ENCODE results near the gene SOBP. TPM values are rescaled to one million over a fixed set of nuclear protein-coding genes. Genes with fewer than 3 reads are reported as not detected.

The SOBP gene
- total RNA-seq, 2 experiments from 2014 or later = 0.05 to 0.17 TPM

GRCh38 chr6:107576852-107577251, 86.9 kb downstream of the SOBP start:
- peaks cover 40% of the 10 kb centered on the region for H3K27me3 Mint-ChIP-seq
- Histone ChIP-seq H3K36me3 (ENCODE audit: insufficient read depth, low read length) (no peaks in the 10 kb centered on the region), H3K27ac (ENCODE audit: low read depth in 1 of 2, low read length in 2 of 2) (no peak overlapping the region), H3K4me1 (ENCODE audit: insufficient read depth, low read length) (no peaks in the 10 kb centered on the region), H3K9me3 (ENCODE audit: control insufficient read depth in 1 of 2, insufficient read depth in 1 of 2, low read length in 2 of 2) (no peaks in the 10 kb centered on the region), H3K27me3 (ENCODE audit: control insufficient read depth in 1 of 2, insufficient read depth in 2 of 2, low read length in 2 of 2) (peaks cover 2 to 8% of the 10 kb centered on the region in 2 experiments), H3K4me3 (ENCODE audit: low read length) (no peak overlapping the region)
- ChIA-PET POLR2A (no interaction called here), CTCF (no interaction called here)
- H3K36me3 Mint-ChIP-seq (ENCODE audit: low read depth) = no peaks in the 10 kb centered on the region
- H3K9me3 Mint-ChIP-seq = no peaks in the 10 kb centered on the region
- DNase-seq = no peak
- intact Hi-C loops (cut with DNase I, micrococcal nuclease) = no loop called here
- no peaks in the 10 kb centered on the region for H3K4me1 Mint-ChIP-seq (ENCODE audit: low read depth)
- ATAC-seq (ENCODE audit: poor library complexity) = no peak
- no peak overlapping the region for H3K27ac Mint-ChIP-seq
- H3K4me3 Mint-ChIP-seq = no peak overlapping the region
- no peak for TF ChIP-seq CTCF (IDR thresholded peaks at IDR 0.05)

- H3K9me3 ChIP-seq (ENCODE audit: control insufficient read depth in 1 of 2, insufficient read depth in 1 of 2, low read length in 2 of 2) = no peaks in the 10 kb centered on the region
- H3K27ac ChIP-seq (ENCODE audit: low read depth in 1 of 2, low read length in 2 of 2) = no peak overlapping the region
- H3K4me1 ChIP-seq (ENCODE audit: insufficient read depth, low read length) = no peaks in the 10 kb centered on the region
- TF ChIP-seq CTCF (IDR thresholded peaks at IDR 0.05) = no peak
- Mint-ChIP-seq H3K9me3 (no peaks in the 10 kb centered on the region), H3K27ac (no peak overlapping the region), H3K4me3 (no peak overlapping the region), H3K36me3 (ENCODE audit: low read depth) (no peaks in the 10 kb centered on the region), H3K4me1 (ENCODE audit: low read depth) (no peaks in the 10 kb centered on the region), H3K27me3 (peaks cover 49% of the 10 kb centered on the region)
- peaks cover 5 to 8% of the 10 kb centered on the region in 2 experiments for H3K27me3 ChIP-seq (ENCODE audit: control insufficient read depth in 1 of 2, insufficient read depth in 2 of 2, low read length in 2 of 2)
- no peak overlapping the region for H3K4me3 ChIP-seq (ENCODE audit: low read length)
- no peak for DNase-seq
- no peaks in the 10 kb centered on the region for H3K36me3 ChIP-seq (ENCODE audit: insufficient read depth, low read length)
- ChIA-PET CTCF (no interaction called here), POLR2A (no interaction called here)
- no peak for ATAC-seq (ENCODE audit: poor library complexity)
- intact Hi-C loops (cut with DNase I, micrococcal nuclease) = no loop called here
Measured at GRCh38 chr6:107578642-107579341, 88.9 kb downstream of the SOBP start.

- Histone ChIP-seq H3K9me3 (ENCODE audit: control insufficient read depth in 1 of 2, insufficient read depth in 1 of 2, low read length in 2 of 2) (no peaks in the 10 kb centered on the region), H3K4me1 (ENCODE audit: insufficient read depth, low read length) (no peaks in the 10 kb centered on the region), H3K27me3 (ENCODE audit: control insufficient read depth in 1 of 2, insufficient read depth in 2 of 2, low read length in 2 of 2) (peaks cover 5 to 8% of the 10 kb centered on the region in 2 experiments), H3K4me3 (ENCODE audit: low read length) (no peak overlapping the region), H3K36me3 (ENCODE audit: insufficient read depth, low read length) (no peaks in the 10 kb centered on the region), H3K27ac (ENCODE audit: low read depth in 1 of 2, low read length in 2 of 2) (no peak overlapping the region)
- no peak overlapping the region for H3K27ac Mint-ChIP-seq
- no peak overlapping the region for H3K4me3 Mint-ChIP-seq
- DNase-seq (no peak), ATAC-seq (ENCODE audit: poor library complexity) (no peak)
- no peaks in the 10 kb centered on the region for H3K36me3 Mint-ChIP-seq (ENCODE audit: low read depth)
- CTCF ChIA-PET = no interaction called here
- H3K9me3 Mint-ChIP-seq = no peaks in the 10 kb centered on the region
- POLR2A ChIA-PET = no interaction called here
- intact Hi-C loops (cut with DNase I, micrococcal nuclease) = no loop called here
- no peaks in the 10 kb centered on the region for H3K4me1 Mint-ChIP-seq (ENCODE audit: low read depth)
- no peak for TF ChIP-seq CTCF (IDR thresholded peaks at IDR 0.05)
- H3K27me3 Mint-ChIP-seq = peaks cover 49% of the 10 kb centered on the region
Measured at GRCh38 chr6:107579456-107580056, 89.6 kb downstream of the SOBP start.
